ENCODE results near the gene GNAT1.

The GNAT1 gene

GRCh38 chr3:50190936-50191660 lies at the start of gene GNAT1:
Gene GNAT1, plus strand, starts transcription at chr3:50191610. Its CDS starts 116 bp downstream, at chr3:50191726.
- DNase-seq (ENCODE audit: low read depth in 2 of 2) = no peak

- no peak for DNase-seq (ENCODE audit: low read depth in 2 of 2)
These were observed 45.0 kb upstream of the GNAT1 start for GRCh38 chr3:50146316-50146901.

DNA sequence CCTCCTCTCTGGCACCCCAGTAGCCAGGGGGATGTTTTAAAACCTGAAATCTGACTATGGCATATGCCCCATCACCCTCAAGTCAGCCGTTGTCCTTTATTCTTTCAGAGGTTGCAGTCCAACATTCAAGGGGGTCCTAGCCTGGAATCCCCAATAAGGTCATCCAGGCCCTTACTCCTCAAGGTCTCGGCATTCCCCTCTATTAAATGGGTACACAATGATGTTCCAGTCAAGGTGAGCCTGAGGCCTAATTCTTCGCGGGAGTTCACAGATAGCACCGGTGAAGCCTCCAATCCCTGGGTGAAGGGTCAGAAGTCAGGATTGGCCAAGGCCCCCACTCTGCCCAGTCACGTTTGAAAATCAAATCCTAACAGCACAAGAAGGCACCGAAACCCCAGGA lies 44.4 kb upstream of the GNAT1 start:
- DNase-seq (ENCODE audit: low read depth in 2 of 2) = no peak

DNA sequence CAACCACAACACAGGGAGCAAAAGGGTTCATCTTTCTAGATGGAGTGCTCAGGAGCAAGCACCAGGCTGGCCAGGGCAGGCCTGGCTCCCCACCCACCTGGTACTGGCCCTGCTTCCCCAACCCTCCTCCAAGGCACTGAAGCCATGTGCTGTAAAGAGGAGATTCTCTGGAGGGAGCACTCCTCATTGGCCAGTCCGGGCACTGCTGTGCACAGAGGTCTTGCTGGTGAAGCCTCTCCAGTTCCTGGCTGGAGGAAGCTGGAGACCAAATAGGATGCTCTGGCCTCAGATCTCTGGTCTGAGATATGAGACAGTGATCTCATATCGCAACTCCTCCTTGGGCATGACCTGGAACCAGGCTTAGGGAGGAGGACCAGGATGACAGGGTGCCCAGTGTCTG lies 44.0 kb upstream of the GNAT1 start:
- DNase-seq (ENCODE audit: low read depth in 2 of 2) = no peak

DNA sequence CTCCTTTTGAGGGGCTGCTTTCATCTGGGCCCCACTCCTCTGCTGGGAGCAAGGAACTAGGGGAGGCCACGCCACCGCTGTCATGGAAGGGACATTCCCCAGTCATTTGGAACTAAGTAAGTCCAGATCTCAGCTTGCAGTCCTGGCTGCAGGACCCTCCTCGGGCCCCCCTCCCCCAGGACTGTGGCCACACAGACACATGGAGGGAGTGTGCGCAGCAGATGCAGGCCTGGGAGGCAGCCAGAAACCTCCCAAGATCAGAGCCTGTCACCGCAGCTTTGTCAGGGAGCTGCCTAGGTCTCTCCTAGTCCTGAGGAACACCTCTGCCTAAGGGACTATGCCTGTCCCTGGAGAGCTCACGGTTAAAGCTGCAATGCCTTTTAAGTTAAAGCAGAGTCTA lies 43.5 kb upstream of the GNAT1 start:
- no peak for DNase-seq (ENCODE audit: low read depth in 2 of 2)

GRCh38 chr3:50150404-50150750 lies 41.0 kb upstream of the GNAT1 start:
- DNase-seq (ENCODE audit: low read depth in 2 of 2) = no peak

- no peak for DNase-seq (ENCODE audit: low read depth in 2 of 2)
These were observed 40.3 kb upstream of the GNAT1 start for GRCh38 chr3:50150863-50151686.

GRCh38 chr3:50151728-50152127 lies 39.7 kb upstream of the GNAT1 start:
- DNase-seq (ENCODE audit: low read depth in 2 of 2) = no peak

- no peak for DNase-seq (ENCODE audit: low read depth in 2 of 2)
These were observed 37.5 kb upstream of the GNAT1 start for GRCh38 chr3:50153782-50154475.

DNA sequence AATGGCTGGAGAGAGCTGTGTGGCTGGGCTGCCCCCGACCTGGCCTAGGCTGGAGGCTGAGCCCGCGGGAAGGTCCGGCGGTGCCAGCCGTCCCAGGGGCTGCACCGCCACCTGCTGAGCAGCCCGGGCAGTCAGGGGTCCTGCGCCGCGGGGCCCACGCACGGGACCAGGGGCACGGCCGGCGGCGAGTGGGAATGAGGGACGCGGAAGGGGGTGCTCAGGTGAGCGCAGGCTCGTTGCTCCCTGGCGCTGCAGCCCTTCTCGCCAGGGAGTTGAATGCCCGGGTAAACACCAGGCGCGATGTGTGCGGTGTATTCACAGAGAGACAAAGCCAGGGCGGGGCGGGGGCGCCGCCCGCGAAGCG lies 37.0 kb upstream of the GNAT1 start:
- DNase-seq (ENCODE audit: low read depth in 2 of 2) = no peak

DNA sequence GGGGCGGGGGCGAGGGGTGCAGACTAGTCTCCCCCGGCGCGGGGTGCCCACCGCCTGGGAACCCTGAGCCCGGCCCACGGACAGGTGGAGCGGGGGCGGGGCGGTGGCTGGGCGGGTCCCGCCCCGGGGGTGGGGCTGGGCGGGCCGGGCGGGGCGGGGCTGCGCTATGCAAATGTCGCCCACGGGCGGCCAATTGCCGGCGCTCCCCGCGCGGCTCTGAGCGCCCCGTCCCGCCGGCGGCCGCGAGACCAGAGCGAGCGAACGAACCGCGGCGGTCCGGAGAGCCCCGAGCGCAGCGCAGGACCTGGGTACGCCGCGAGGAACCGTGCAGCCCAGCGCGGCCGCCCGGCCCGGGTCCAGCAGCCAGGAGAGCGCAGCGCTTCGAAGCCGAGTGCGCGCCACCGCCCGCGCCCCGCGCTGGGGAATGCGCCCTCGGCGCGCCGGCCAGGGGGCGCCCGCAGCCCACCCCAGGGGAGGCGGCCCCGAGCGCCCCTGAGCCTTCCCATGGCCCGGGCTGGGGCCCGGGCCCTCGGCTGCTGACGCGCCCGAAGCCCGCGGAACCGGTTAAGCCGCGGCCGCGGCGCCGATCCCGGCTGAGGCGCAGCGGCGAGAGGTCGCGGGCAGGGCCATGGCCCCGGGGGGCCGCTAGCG lies 36.4 kb upstream of the GNAT1 start, which contains the start of gene SEMA3F:
Gene SEMA3F (plus strand): TSS at position 485 of the 651 bp plus-strand sequence. CDS start 4,299 bp downstream, outside the sequence.
- DNase-seq (ENCODE audit: low read depth in 2 of 2) = peak; percentile 37 to 50

GRCh38 chr3:50155491-50155878 lies 35.9 kb upstream of the GNAT1 start:
- no peak for DNase-seq (ENCODE audit: low read depth in 2 of 2)

DNA sequence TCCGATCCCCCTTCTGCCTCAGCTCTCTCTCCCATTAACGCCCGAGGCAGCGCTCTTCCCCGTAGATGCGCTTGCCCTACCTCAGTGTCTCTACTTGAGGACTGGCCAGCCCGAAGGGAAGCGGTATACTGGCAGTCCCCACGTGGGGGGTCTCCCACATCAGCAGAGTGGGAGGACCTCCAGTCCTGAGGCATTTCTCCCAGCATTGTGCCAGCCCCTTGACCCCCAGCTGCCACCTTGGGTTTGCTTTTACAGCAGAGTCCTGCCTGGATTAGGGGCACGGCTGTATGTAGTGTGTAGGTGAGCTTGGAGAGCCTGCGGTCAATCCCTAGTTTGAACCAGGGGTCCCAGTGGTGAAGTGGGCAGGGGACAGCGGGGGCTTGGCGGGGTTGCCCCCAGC lies 35.5 kb upstream of the GNAT1 start:
- no peak for DNase-seq (ENCODE audit: low read depth in 2 of 2)

DNA sequence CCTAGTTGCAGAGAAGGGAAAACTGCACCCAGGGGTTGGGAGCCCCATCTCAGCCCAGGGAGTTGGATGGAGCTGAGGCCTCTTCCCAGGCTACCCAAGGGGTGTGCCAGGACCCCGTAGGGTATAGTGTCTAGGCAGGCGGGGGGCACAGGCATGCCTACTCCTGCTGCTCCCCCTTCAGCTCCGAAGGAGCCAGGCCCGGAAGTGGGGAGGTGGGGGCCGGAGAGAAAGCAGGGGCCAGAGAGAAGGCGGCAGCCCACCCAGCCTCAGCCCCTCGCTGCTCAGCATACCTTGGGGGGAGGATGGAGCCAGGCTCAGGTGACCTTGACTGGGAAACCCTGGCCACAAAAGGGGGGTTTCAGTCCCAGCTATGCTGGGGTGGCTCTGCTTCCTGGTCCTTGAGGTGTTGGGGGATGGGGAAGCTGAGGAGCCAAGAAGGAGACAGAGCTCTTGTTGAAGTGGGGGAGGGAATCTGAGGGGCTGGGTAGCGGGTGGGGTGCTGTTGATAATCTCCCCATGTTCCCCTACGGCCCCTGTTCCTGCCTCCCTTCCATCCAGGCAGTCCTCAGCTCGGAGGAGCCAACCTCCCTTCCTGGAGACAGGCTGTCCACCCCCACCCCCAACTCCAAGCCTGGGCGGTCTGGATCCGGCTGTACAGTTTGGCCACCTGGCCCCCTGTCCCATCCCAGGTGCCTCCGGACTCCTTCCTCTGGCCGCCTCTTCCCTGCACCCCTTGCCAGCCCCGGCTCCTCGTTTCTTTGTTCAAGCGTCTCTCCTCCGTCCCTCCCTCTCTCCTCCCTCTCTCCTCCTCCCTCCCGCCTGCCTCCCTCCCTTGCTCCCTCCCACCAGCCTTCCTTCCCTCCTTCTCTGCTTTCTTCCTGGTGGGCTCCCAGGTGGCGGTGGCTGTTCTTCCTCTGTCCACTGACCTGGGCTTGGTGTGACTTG lies 34.6 kb upstream of the GNAT1 start:
- DNase-seq (ENCODE audit: low read depth in 2 of 2) = no peak

- no peak for DNase-seq (ENCODE audit: low read depth in 2 of 2)
These were observed 33.4 kb upstream of the GNAT1 start for GRCh38 chr3:50157827-50158529.

DNA sequence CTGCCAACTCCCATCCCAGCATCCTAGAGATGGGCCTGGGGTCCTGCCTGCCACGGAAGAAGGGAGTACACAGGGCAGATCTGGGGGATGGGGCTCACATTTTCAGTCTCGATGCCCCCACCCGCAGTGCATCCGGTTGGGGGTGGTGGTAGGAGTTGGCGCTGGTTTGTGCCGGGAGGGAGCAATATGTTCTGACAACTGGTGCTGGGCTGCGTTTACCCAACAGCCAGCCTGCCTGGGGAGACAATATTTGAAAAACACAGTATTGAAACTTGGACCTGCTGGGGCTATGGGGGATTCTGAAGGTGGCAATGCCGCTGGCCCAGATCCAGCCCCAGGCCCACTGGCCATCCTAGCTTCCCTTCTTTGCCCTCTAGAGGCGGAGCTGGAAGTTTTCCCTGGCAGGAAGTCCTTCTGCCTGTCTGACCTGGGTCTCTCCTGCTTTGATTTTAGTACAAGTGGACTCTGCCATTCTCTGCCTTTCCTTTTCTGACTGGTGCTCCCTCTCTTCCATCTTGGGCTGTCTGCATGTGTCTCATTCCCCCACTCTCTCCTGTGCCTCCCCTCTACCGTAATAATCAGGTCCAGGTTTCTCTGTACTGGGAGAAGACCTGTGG lies 32.8 kb upstream of the GNAT1 start:
- DNase-seq (ENCODE audit: low read depth in 2 of 2) = no peak

- DNase-seq (ENCODE audit: low read depth in 2 of 2) = no peak
These were observed 30.8 kb upstream of the GNAT1 start for GRCh38 chr3:50160561-50160983.

DNA sequence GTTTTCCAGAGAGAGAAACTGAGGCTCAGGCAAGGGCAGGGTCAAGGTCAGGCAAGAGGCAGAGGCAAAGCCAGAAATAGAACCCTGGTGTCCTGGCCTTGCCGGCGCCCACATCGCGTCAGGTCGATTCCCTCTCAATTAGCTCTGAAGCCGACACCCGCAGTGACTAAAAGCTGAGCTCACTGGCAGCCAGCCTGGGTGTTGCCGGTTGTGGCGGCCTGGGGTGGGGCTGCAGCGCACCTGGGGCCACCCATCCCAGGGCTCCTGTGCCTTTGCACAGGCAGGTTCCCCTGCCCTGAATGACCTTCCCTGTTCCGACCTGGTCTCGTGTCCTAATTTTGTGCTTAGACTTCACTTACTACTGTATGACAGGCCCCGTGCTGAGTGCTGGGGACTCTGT lies 30.1 kb upstream of the GNAT1 start:
- DNase-seq (ENCODE audit: low read depth in 2 of 2) = no peak

Measured in stimulated activated CD4-positive, alpha-beta T cell treated with anti-CD3 and anti-CD28 coated beads, Interleukin-4, amount 100 ng/mL, for 48 hours (primary cell).